Measurements from ENCODE around the gene KLHDC10.
"Not testable (repeated sequence)": the region's sequence is repeated elsewhere in the genome, so short reads cannot be mapped to it uniquely, and the experiment has no call there.

KLHDC10 gene

GRCh38 chr7:130144312-130145171 lies 74.2 kb downstream of the KLHDC10 start:
- H3K4me3 ChIP-seq (ENCODE audit: low read depth in 1 of 2, low read length in 2 of 2), result no peak overlapping the region
- no peak for DNase-seq
- peaks cover 10% of the 10 kb centered on the region; the same call in 1 of the 2 replicates for H4K20me1 ChIP-seq (ENCODE audit: insufficient read depth, low read length)
- ATAC-seq (ENCODE audit: insufficient read depth, low read depth), result no peak
- TF ChIP-seq CTCF (IDR thresholded peaks at IDR 0.05; ENCODE audit: borderline replicate concordance, extremely low read depth, low read length, poor library complexity, severe bottlenecking) (no peak), EZH2 (IDR thresholded peaks at IDR 0.05; ENCODE audit: borderline replicate concordance, low read depth, low read length, severe bottlenecking) (no peak)
- H3K79me2 ChIP-seq (ENCODE audit: insufficient read depth, low read length), result no peaks in the 10 kb centered on the region
- no peaks in the 10 kb centered on the region for H3K4me1 ChIP-seq (ENCODE audit: insufficient read depth, low read length)
- H2AFZ ChIP-seq (ENCODE audit: low read depth, low read length), result no peak overlapping the region
- no peak overlapping the region for H3K9ac ChIP-seq (ENCODE audit: low read depth, low read length)
- no peak overlapping the region for H3K4me2 ChIP-seq (ENCODE audit: insufficient read depth, low read length)
- no peak overlapping the region for H3K27ac ChIP-seq (ENCODE audit: low read length)
- H3K27me3 ChIP-seq (ENCODE audit: insufficient read depth, low read length, poor library complexity), result no peaks in the 10 kb centered on the region
- H3K9me3 ChIP-seq (ENCODE audit: insufficient read depth, low read length, severe bottlenecking), result no peaks in the 10 kb centered on the region
- H3K36me3 ChIP-seq (ENCODE audit: insufficient read depth, low read length), result peaks cover 5% of the 10 kb centered on the region

- TF ChIP-seq EZH2 (IDR thresholded peaks at IDR 0.05; ENCODE audit: borderline replicate concordance, low read depth, low read length, severe bottlenecking), result no peak
- Histone ChIP-seq H3K27ac (ENCODE audit: low read length) (no peak overlapping the region), H3K4me2 (ENCODE audit: insufficient read depth, low read length) (no peak overlapping the region), H3K27me3 (ENCODE audit: insufficient read depth, low read length, poor library complexity) (no peaks in the 10 kb centered on the region), H3K9me3 (ENCODE audit: insufficient read depth, low read length, severe bottlenecking) (no peaks in the 10 kb centered on the region), H3K4me3 (ENCODE audit: low read depth in 1 of 2, low read length in 2 of 2) (no peak overlapping the region), H3K79me2 (ENCODE audit: insufficient read depth, low read length) (no peaks in the 10 kb centered on the region), H4K20me1 (ENCODE audit: insufficient read depth, low read length) (peaks cover 10% of the 10 kb centered on the region; the same call in 1 of the 2 replicates), H3K36me3 (ENCODE audit: insufficient read depth, low read length) (no peaks in the 10 kb centered on the region), H3K9ac (ENCODE audit: low read depth, low read length) (no peak overlapping the region), H2AFZ (ENCODE audit: low read depth, low read length) (no peak overlapping the region), H3K4me1 (ENCODE audit: insufficient read depth, low read length) (no peaks in the 10 kb centered on the region)
- ATAC-seq (ENCODE audit: insufficient read depth, low read depth) (0 out of 3 replicates have a peak, but pooled peaks have one; percentile 27), DNase-seq (no peak)
Measured at GRCh38 chr7:130145424-130146100, 75.2 kb downstream of the KLHDC10 start.

GRCh38 chr7:130146142-130146541 lies 75.8 kb downstream of the KLHDC10 start:
- peaks cover 10% of the 10 kb centered on the region; the same call in 1 of the 2 replicates for H4K20me1 ChIP-seq (ENCODE audit: insufficient read depth, low read length)
- not testable (repeated sequence) for H3K79me2 ChIP-seq (ENCODE audit: insufficient read depth, low read length); H3K9ac ChIP-seq (ENCODE audit: low read depth, low read length); H3K4me2 ChIP-seq (ENCODE audit: insufficient read depth, low read length); H3K4me1 ChIP-seq (ENCODE audit: insufficient read depth, low read length); DNase-seq; H3K9me3 ChIP-seq (ENCODE audit: insufficient read depth, low read length, severe bottlenecking); H3K27me3 ChIP-seq (ENCODE audit: insufficient read depth, low read length, poor library complexity); H3K4me3 ChIP-seq (ENCODE audit: low read depth in 1 of 2, low read length in 2 of 2); H3K27ac ChIP-seq (ENCODE audit: low read length); ATAC-seq (ENCODE audit: insufficient read depth, low read depth); H2AFZ ChIP-seq (ENCODE audit: low read depth, low read length); H3K36me3 ChIP-seq (ENCODE audit: insufficient read depth, low read length)

GRCh38 chr7:130146693-130147405 lies 76.5 kb downstream of the KLHDC10 start:
- Histone ChIP-seq H3K27me3 (ENCODE audit: insufficient read depth, low read length, poor library complexity) (no peaks in the 10 kb centered on the region), H3K4me1 (ENCODE audit: insufficient read depth, low read length) (no peaks in the 10 kb centered on the region), H3K9me3 (ENCODE audit: insufficient read depth, low read length, severe bottlenecking) (no peaks in the 10 kb centered on the region), H2AFZ (ENCODE audit: low read depth, low read length) (no peak overlapping the region), H3K36me3 (ENCODE audit: insufficient read depth, low read length) (no peaks in the 10 kb centered on the region), H3K4me3 (ENCODE audit: low read depth in 1 of 2, low read length in 2 of 2) (no peak overlapping the region), H3K27ac (ENCODE audit: low read length) (no peak overlapping the region), H4K20me1 (ENCODE audit: insufficient read depth, low read length) (peaks cover 13% of the 10 kb centered on the region; the same call in 1 of the 2 replicates), H3K4me2 (ENCODE audit: insufficient read depth, low read length) (no peak overlapping the region), H3K9ac (ENCODE audit: low read depth, low read length) (no peak overlapping the region), H3K79me2 (ENCODE audit: insufficient read depth, low read length) (no peaks in the 10 kb centered on the region)
- DNase-seq (no peak), ATAC-seq (ENCODE audit: insufficient read depth, low read depth) (no peak)
- TF ChIP-seq EZH2 (IDR thresholded peaks at IDR 0.05; ENCODE audit: borderline replicate concordance, low read depth, low read length, severe bottlenecking), result no peak
